ENCODE measurements around the gene MEP1B.

DNA sequence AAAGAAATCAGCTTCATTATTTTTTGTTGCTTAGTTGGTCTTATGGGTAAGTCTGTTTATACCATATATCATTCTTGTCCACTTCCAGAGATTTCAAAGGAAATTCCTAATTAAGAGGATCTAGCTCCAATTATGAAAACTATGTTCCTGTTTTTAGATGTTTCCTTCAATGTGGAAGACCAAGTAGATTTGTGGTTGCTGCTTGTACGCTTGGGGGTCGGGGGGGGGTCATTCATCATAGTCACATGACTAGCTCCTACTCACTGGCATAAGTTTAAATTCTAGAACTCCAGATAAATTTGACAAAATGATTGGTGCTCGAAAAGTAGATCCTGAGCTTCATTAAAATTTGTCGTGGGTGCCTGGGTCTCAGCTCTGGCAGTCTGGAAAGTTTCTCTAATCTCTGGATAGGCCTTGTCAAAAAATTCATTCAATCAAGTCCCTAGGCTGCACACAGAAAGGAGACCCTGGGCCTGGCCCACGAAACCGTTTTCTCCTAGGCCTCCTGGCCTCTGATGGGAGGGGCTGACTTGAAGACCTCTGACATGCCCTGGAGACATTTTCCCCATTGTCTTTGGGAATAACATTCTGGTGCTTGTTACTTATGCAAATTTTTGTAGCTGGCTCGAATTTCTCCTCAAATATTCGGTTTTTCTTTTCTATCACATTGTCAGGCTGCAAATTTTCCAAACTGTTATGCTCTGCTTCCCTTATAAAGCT is 62.5 kb downstream of the MEP1B start:
- TF ChIP-seq, protein P1, sequence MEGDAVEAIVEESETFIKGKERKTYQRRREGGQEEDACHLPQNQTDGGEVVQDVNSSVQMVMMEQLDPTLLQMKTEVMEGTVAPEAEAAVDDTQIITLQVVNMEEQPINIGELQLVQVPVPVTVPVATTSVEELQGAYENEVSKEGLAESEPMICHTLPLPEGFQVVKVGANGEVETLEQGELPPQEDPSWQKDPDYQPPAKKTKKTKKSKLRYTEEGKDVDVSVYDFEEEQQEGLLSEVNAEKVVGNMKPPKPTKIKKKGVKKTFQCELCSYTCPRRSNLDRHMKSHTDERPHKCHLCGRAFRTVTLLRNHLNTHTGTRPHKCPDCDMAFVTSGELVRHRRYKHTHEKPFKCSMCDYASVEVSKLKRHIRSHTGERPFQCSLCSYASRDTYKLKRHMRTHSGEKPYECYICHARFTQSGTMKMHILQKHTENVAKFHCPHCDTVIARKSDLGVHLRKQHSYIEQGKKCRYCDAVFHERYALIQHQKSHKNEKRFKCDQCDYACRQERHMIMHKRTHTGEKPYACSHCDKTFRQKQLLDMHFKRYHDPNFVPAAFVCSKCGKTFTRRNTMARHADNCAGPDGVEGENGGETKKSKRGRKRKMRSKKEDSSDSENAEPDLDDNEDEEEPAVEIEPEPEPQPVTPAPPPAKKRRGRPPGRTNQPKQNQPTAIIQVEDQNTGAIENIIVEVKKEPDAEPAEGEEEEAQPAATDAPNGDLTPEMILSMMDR (IDR thresholded peaks at IDR 0.05), result no peak
- no peak for TF ChIP-seq ZFX (IDR thresholded peaks at IDR 0.05; ENCODE audit: borderline replicate concordance)

Data from 22Rv1 (cell line).